Gastrocnemius medialis (tissue), 4 donors: ENCODE measurements around the gene C7orf57.

Source experiments
- CTCF ChIP-seq, 5 experiments: fragments of 450-650 bp in 3 of 5; fragments of 200-600 bp in 2 of 5; sonication (generic) in 2 of 5; IDR thresholded peaks in 4 of 5; conservative IDR thresholded peaks in 1 of 5; 1 replicate in 4 of 5; 2 replicates in 1 of 5; pipeline ENCODE4 v1.5.1; 2016 to 2019; ENCODE audit warnings: antibody characterized with exemption in 5 of 5, mild to moderate bottlenecking in 3 of 5, moderate library complexity in 3 of 5
- POLR2A ChIP-seq, 2 donors: fragments of 450-650 bp; IDR thresholded peaks; one replicate each; pipeline ENCODE4 v1.6.1; 2017; ENCODE audit warnings: antibody characterized with exemption in 2 of 2, mild to moderate bottlenecking in 2 of 2, moderate library complexity in 2 of 2

- TF ChIP-seq CTCF (IDR thresholded peaks at IDR 0.05 in 4 of 5, conservative IDR thresholded peaks at IDR 0.05 in 1 of 5), result no peak
- TF ChIP-seq POLR2A (IDR thresholded peaks at IDR 0.05), result no peak
These were observed 72.7 kb downstream of the C7orf57 start for GRCh38 chr7:48107926-48108472.
